HG03139 (cell line): Measurements from ENCODE around the gene ABHD17A.

ENCODE experiments used
- ATAC-seq: cut with Tn5 transposase; IDR thresholded peaks from one replicate; pipeline ENCODE4 v1.9.1; 2021; ENCODE audit not compliant: unreplicated experiment

ABHD17A gene

DNA sequence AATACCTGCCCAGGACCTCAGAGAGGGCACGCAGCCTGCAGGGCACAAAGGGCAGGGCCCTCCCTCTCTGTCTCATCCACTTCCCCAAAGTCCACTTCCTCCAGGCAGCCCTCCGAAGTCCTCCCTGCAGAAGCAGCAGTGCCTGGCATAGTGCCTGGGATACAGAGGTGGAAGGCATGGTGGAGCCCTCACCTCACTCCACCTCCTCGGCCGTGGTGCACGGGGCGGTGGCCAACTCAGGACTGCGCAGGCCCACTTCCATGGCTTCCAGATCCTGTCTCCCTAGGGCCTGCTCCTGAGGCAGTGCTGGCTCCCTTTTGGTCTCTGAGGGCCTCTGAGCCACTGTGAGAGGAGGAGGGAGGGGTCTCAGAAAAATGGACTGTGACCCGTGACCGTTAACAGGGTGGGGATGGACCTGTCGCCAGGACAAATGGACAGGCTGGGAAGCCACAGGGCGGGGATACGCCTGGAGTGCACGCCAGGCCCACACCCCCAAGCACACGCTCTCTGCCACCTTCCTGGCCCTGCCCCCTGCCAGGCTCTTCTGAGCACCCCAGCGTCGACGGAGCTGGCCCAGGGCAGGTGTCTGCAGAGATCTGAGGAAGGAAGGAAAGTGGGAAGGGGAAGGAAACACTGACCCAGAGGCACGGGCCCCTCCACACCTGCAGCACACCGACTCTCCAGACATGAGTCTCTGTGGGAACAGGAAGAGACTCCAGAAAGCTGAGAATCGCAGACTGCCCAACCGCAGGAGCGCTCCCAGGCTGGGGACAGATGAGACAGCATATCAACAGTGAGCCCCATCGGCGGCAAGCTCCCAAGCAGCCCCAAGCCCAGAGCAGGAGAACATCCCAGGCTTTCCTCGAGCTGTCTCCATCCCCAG is 45.4 kb downstream of the ABHD17A start:
- no peak for ATAC-seq

- ATAC-seq, result no peak
These were observed 47.6 kb downstream of the ABHD17A start for GRCh38 chr19:1837625-1838105.

DNA sequence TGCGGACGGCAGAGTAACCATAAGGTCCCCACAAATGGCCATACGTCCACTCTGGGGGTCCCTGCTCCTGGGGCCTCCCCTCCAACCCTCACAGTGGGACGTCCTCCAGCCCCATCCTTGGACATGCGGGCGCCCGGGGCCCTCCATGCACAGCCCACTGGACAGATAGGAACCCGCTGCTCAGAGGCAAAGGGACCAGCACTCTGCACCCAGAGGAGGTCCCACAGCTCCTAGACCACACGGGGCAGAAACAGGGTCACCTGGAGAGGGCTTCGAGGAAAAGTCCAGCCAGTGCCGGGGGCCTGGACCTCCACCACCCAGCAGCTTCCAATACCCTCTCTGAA is 48.1 kb downstream of the ABHD17A start:
- no peak for ATAC-seq

GRCh38 chr19:1836458-1837221 is 48.7 kb downstream of the ABHD17A start:
- ATAC-seq, result no peak

DNA sequence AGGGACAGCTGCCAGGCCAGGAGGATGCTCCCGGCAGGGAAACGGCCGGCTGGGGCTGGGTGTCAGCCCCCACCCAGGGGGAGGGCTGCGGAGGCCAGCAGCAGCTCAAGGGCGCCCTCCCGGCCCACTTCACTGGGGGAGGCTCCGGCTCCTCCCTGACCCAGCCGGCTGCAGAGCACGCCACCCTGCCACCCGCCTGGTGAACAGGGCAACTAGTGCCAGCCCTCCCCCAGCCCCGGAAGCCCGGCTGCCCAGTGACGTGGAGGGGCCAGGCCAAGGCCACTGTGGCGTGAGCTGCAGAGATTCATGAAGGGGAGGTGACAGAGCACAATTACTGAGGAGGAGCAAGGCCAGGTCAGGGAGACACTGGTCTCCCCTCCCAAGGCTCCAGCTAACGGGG is 51.8 kb downstream of the ABHD17A start:
- no peak for ATAC-seq

DNA sequence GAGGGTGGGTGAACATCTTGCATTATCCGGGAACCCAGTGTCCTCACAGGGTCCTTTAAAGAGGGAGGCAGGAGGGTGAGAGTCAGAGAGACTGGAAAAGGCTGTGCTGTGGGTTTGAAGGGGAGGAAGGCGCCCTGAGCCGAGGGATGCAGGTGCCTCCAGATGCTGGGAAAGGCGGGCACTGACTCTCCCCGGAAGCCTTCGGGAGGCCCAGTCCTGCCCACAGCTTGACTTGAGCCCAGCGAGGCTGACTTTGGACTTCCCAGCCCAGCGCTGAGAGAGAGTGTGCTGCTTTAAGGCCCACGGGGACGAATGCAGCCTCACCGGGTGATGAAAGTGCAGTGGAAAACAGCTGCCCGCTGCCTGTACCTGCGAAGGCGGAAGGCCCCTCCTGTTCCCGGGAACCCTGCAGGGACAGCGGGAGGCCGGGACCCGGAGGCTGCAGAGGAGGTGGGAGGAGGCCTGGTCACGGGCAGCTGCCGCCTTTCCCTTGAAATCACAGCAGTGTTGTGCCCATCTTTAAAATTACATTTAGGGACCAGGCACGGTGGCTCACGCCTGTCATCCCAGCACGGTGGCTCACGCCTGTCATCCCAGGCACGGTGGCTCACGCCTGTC is 53.1 kb downstream of the ABHD17A start:
- ATAC-seq, result no peak

GRCh38 chr19:1830978-1831377 is 54.3 kb downstream of the ABHD17A start:
- ATAC-seq, result no peak

DNA sequence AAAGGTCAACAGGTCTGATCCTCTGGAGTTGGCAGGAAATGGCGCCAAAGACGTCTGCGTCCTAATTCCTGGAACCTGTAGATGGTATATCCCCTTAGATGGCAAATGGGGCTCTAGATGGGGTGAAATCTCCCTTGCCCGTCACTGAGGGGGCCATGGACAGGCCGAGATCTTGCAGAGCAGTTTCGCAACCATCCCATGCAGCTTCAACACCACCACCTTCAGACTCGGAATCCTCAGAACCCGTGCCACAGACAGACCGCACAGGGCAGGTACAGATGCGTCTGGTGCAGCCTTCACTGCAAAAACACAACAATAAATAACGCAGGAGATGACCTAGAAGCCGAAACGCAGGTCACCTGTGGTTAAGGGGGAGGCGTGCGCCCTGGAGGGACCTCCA is 54.7 kb downstream of the ABHD17A start:
- ATAC-seq, result no peak

DNA sequence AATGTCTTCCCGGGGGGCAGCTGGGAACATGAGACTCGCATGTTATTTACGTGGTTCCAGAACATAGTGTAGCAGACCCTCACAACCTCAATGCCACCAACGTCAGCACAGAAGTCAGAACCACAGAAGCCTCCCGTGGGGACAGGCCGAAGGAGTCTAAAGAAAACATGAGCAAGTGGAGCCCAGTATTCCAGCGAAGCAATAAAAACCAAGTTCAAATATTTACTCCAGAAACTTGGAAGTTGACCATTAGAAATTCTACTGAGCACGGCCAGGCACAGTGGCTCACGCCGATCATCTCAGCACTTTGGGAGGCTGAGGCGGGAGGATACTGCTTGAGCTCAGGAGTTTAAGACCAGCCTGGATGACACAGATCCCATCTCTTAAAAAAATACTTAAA is 55.3 kb downstream of the ABHD17A start:
- ATAC-seq, result no peak

GRCh38 chr19:1828279-1829238 is 56.7 kb downstream of the ABHD17A start:
- no peak for ATAC-seq

- ATAC-seq, result no peak
These were observed 57.6 kb downstream of the ABHD17A start for GRCh38 chr19:1827566-1828278.
